Endodermal cell (in vitro differentiated cells): ENCODE results near the gene ARRDC1. TPM values are rescaled to one million over a fixed set of nuclear protein-coding genes. Genes with fewer than 3 reads are reported as not detected.

Source experiments
- DNase-seq: peaks from one replicate; pipeline ENCODE4 v3.0.0-alpha.2; 2017
- H3K27ac ChIP-seq: 2 replicates; pipeline ENCODE4 v1.5.1; 2013; ENCODE audit warnings: mild to moderate bottlenecking, low read depth, low read length, moderate library complexity
- H3K27me3 ChIP-seq: 2 replicates; pipeline ENCODE4 v1.6.1; 2013; ENCODE audit warnings: mild to moderate bottlenecking, low read length, moderate library complexity; ENCODE audit not compliant: insufficient read depth, control insufficient read depth, poor library complexity, severe bottlenecking
- H3K36me3 ChIP-seq: 2 replicates; pipeline ENCODE4 v1.7.0; 2013; ENCODE audit warnings: mild to moderate bottlenecking, low read length, moderate library complexity; ENCODE audit not compliant: control insufficient read depth, insufficient read depth
- H3K4me1 ChIP-seq: one replicate; pipeline ENCODE4 v1.7.0; 2013; ENCODE audit warnings: low read length; ENCODE audit not compliant: control insufficient read depth, insufficient read depth
- H3K4me3 ChIP-seq: 2 replicates; pipeline ENCODE4 v1.5.1; 2013; ENCODE audit warnings: mild to moderate bottlenecking, low read length, moderate library complexity
- H3K9ac ChIP-seq: 2 replicates; pipeline ENCODE4 v1.6.1; 2013; ENCODE audit warnings: mild to moderate bottlenecking, low read length, moderate library complexity; ENCODE audit not compliant: poor library complexity, severe bottlenecking; ENCODE audit errors: extremely low read depth
- H3K9me3 ChIP-seq: 2 replicates; pipeline ENCODE4 v1.6.1; 2013; ENCODE audit warnings: mild to moderate bottlenecking, low read length, moderate library complexity; ENCODE audit not compliant: control insufficient read depth
- H3K27ac Mint-ChIP-seq: 2 replicates; pipeline ENCODE4 v1.8.0; 2020; ENCODE audit warnings: mixed read lengths
- H3K27me3 Mint-ChIP-seq: 2 replicates; pipeline ENCODE4 v1.8.0; 2021; ENCODE audit warnings: mild to moderate bottlenecking, mixed read lengths; ENCODE audit not compliant: insufficient read depth
- H3K36me3 Mint-ChIP-seq: 2 replicates; pipeline ENCODE4 v1.8.0; 2020; ENCODE audit warnings: low read depth, mixed read lengths
- H3K4me1 Mint-ChIP-seq: 2 replicates; pipeline ENCODE4 v1.8.0; 2020; ENCODE audit warnings: mixed read lengths
- H3K4me3 Mint-ChIP-seq: 2 replicates; pipeline ENCODE4 v1.8.0; 2020; ENCODE audit warnings: mild to moderate bottlenecking, moderate library complexity, mixed read lengths
- H3K9me3 Mint-ChIP-seq: 2 replicates; pipeline ENCODE4 v1.8.0; 2020; ENCODE audit warnings: mild to moderate bottlenecking, mixed read lengths
- WGBS, 2 experiments: methylation state at CpG; one replicate each; pipeline versions ENCODE4 v1.1.5 to v1.1.7; 2013; ENCODE audit warnings: missing lambda C conversion rate in 2 of 2, mixed read lengths in 1 of 2; ENCODE audit not compliant: insufficient coverage in 1 of 2, insufficient read length in 1 of 2; 5-methylcytosine and 5-hydroxymethylcytosine counted together
- total RNA-seq, 2 donors: library from RNA; stranded (reverse); fragmentation: NEBNext Ultra II Directional in 1 of 2; extraction: Animal tissue kit (Norgen Biotek cat#: 25700) in 1 of 2; gene quantifications; 2 replicates in 1 of 2; 3 replicates in 1 of 2; pipeline ENCODE4 v1.2.1, GENCODE V29; 2021
- TF ChIP-seq, protein P1 (sequence below): fragments of 200-600 bp; sonication (generic); conservative IDR thresholded peaks from 2 replicates; pipeline ENCODE4 v1.5.0; 2021; ENCODE audit warnings: antibody characterized with exemption, mild to moderate bottlenecking

ARRDC1 gene
- total RNA-seq, 2 donors from 2014 or later, result 41.5 to 46.2 TPM

DNA sequence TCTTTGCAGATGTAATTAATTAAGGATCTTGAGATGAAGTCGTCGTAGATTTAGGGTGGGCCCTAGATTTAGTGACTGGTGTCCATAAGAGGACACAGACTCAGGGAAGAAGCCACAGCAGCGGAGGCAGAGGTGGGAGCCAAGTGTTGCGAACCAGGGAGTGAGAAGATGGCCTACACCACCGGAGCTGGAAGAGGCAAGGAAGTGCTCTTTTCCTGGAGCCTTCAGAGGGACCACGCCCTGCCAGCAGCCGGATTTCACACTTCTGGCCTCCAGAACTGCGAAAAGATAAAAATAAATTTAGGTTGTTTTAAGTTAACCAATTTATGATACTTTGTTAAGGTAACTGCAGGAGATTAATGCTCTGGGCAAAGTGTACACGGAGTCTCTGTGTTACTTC lies 44.1 kb downstream of the ARRDC1 start:
- Mint-ChIP-seq H3K9me3 (no peaks in the 10 kb centered on the region), H3K4me1 (peaks cover 9% of the 10 kb centered on the region), H3K27ac (no peak overlapping the region), H3K36me3 (peaks cover 48% of the 10 kb centered on the region), H3K27me3 (no peaks in the 10 kb centered on the region), H3K4me3 (no peak overlapping the region)
- Histone ChIP-seq H3K4me1 (no peaks in the 10 kb centered on the region), H3K9me3 (no peaks in the 10 kb centered on the region), H3K4me3 (no peak overlapping the region), H3K36me3 (peaks cover 29% of the 10 kb centered on the region), H3K9ac (no peak overlapping the region), H3K27me3 (no peaks in the 10 kb centered on the region), H3K27ac (no peak overlapping the region)
- no peak for DNase-seq
- TF ChIP-seq, protein P1, sequence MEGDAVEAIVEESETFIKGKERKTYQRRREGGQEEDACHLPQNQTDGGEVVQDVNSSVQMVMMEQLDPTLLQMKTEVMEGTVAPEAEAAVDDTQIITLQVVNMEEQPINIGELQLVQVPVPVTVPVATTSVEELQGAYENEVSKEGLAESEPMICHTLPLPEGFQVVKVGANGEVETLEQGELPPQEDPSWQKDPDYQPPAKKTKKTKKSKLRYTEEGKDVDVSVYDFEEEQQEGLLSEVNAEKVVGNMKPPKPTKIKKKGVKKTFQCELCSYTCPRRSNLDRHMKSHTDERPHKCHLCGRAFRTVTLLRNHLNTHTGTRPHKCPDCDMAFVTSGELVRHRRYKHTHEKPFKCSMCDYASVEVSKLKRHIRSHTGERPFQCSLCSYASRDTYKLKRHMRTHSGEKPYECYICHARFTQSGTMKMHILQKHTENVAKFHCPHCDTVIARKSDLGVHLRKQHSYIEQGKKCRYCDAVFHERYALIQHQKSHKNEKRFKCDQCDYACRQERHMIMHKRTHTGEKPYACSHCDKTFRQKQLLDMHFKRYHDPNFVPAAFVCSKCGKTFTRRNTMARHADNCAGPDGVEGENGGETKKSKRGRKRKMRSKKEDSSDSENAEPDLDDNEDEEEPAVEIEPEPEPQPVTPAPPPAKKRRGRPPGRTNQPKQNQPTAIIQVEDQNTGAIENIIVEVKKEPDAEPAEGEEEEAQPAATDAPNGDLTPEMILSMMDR, result no peak
- WGBS, 2 experiments, result 95 to 99% methylated on average over 6 to 9 of the region's 9 CpGs

DNA sequence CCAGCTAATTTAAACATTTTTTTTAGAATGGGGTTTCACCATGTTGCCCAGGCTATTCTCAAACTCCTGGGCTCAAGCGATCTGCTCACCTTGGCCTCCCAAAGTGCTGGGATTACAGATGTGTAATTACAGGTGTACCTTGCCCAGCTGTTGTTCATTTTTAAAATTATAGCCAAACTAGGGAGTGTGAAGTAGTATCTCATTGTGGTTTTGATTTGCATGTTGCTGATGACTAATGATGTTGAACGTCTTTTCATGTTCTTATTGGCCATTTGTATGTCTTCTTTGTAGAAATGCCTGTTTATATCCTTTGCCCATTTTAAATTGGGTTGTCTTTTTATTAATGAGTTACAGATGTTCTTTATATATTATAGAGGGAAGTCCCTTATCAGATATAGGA lies 44.8 kb downstream of the ARRDC1 start:
- Histone ChIP-seq H3K4me3 (no peak overlapping the region), H3K4me1 (no peaks in the 10 kb centered on the region), H3K27me3 (no peaks in the 10 kb centered on the region), H3K36me3 (peaks cover 29% of the 10 kb centered on the region), H3K27ac (no peak overlapping the region), H3K9ac (no peak overlapping the region), H3K9me3 (no peaks in the 10 kb centered on the region)
- Mint-ChIP-seq H3K27ac (no peak overlapping the region), H3K36me3 (peaks cover 46% of the 10 kb centered on the region), H3K27me3 (no peaks in the 10 kb centered on the region), H3K9me3 (no peaks in the 10 kb centered on the region), H3K4me1 (peaks cover 9% of the 10 kb centered on the region), H3K4me3 (no peak overlapping the region)
- TF ChIP-seq, protein P1, result no peak
- no peak for DNase-seq
- WGBS, 2 experiments, result 94 to 96% methylated on average over 2 of the region's 2 CpGs

DNA sequence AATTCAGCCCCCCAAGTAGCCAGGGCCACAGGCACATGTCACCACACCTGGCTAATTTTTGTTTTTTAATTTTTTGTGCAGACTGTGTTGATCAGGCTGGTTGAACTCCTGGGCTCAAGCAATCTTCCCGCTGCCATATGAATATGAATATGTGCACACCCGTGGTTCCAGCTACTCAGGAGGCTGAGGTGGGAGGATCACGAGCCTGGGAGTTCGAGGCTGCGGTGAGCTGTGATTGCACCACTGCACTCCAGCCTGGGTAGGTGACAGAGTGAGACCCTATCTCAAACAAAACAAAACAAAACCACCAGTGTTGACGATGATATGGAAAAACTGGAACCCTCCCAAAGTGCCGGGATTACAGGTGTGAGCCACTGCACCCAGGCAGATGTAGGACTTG lies 45.3 kb downstream of the ARRDC1 start:
- WGBS, 2 experiments, result 92 to 99% methylated on average over 7 of the region's 7 CpGs
- Mint-ChIP-seq H3K4me1 (peaks cover 9% of the 10 kb centered on the region), H3K27ac (no peak overlapping the region)

More for the DNA sequence above, 45.3 kb downstream of the ARRDC1 start:
- Mint-ChIP-seq H3K36me3 (peaks cover 50% of the 10 kb centered on the region), H3K9me3 (no peaks in the 10 kb centered on the region), H3K4me3 (no peak overlapping the region), H3K27me3 (no peaks in the 10 kb centered on the region)
- no peaks in the 10 kb centered on the region for H3K4me1 ChIP-seq
- peaks cover 32% of the 10 kb centered on the region for H3K36me3 ChIP-seq
- H3K27ac ChIP-seq, result no peak overlapping the region
- H3K27me3 ChIP-seq, result no peaks in the 10 kb centered on the region
- no peak overlapping the region for H3K4me3 ChIP-seq
- H3K9me3 ChIP-seq, result no peaks in the 10 kb centered on the region
- no peak for DNase-seq
- no peak overlapping the region for H3K9ac ChIP-seq
- TF ChIP-seq, protein P1, result no peak
